ENCODE results near the gene JOSD2.
A peak's percentile ranks its signal among the peaks of the same experiment; 100 is the strongest.
"Not testable (repeated sequence)": the region's sequence is repeated elsewhere in the genome, so short reads cannot be mapped to it uniquely, and the experiment has no call there.

JOSD2 gene

GRCh38 chr19:50546527-50547221 lies 35.7 kb upstream of the JOSD2 start:
- no peak for DNase-seq

- DNase-seq = no peak
Measured at GRCh38 chr19:50542943-50543342, 32.0 kb upstream of the JOSD2 start.

DNA sequence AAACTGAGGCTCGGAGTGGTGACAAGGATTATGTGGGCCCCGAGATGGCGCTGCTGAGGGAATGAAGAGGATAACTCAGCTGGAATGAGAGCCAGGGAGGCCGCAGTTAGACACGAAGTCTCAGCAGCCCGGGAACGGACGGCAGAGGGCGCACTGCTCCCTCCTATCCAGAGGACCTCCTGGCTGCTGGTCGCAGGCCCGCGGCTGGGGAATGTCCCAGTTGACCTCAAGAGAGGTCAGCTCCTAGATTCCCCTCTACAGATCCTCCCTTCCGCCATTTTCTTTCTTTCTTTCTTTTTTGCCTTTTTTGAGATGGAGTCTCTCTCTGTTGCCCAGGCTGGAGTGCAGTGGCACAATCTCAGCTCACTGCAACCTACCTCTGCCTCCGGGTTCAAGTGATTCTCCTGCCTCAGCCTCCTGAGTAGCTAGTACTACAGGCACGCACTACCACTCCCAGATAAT lies 26.8 kb upstream of the JOSD2 start:
- peak; percentile 81 for DNase-seq

DNA sequence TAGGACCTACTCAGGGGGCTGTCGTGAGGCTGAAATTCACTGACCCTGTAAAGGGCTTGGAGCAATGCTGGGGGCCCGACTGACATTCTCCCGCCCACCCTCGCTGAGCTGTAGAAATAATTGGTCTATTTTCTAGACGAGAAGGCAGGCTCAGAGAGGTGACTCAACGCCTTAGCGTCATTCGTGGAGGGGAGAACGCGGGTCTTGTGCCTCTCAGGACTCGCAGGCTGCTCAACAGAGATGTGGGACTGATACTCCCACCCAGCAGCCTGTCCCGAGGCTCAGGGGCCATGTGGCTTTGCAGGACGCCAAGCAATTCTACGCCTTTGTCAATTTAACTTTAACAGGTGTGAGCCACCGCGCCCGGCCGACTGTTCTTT lies 26.3 kb upstream of the JOSD2 start:
- no peak for DNase-seq

DNA sequence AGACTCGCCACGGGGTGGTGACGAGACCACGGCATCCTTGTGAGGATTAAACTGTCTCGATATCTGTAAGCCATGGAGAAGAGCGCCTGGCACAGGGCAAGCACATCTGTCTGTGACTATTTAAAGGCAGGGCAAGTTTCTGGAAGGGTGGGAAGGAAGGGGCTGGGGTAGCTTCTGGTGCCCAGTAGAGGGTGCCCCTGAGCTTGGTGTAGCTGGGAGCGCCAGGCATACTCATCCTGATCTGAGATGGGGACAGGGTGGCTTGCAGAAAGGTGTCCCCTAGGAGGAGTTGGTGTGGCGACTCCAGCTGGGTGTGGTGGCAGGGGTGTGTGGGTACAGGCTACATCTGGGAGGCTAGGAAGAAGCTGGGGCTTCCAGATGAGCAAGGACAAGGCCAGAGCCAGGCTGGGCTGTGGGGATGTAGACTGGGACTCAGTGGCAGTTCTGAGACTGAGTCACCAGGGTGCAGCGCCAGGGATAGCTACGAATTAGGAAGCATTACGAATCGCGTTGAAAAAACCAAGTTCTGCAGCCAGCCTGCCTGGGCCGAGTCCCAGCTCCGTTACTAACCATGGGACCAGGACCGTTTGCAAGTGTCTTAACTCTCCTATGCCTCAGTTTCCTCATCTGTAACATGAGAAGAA lies 25.8 kb upstream of the JOSD2 start:
- no peak for DNase-seq

DNA sequence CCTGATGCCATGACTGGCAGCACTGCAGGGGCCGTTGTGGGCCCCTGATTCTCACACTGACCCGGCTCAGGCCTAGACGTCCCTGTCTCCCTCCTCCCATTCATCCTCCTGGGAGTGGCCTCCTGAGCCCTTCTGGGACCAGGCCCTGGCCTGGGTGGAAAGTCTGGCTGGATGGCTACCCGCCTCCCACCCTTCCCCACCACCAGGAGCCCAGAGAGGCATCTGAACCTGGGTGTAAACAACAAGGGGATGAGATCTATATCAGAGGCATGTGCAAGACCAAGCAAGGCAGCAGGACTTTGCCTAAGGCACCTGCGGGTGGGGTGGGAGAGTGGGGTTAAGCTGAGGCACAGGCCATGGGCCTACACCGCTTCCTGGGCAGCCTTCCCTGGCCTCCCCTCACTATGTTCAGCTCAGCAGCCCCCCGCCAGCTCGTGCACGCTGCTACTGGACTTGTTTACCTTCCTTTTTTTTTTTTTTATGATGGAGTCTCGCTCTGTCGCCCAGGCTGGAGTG lies 24.7 kb upstream of the JOSD2 start:
- no peak for DNase-seq

DNA sequence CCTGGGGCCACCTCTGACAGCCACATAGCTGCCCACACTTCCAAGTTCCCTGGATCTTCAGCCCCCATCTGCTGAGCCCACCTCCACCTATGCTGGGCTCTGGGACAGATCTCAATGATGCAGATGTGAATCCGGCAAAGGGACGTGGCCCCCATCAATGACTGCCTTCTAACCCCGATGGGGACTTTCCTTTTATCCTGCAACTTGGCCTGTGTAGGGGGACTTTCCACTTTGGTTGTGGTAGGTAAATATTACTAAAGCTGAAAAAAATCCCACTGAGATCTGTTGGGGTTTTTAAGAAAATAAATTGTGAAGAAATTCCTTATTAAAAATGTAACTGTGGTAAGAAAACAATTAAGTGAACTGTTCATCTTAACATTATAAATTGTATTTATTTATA lies 23.5 kb upstream of the JOSD2 start:
- no peak for DNase-seq

- no peak for DNase-seq
Measured at GRCh38 chr19:50532952-50533351, 22.0 kb upstream of the JOSD2 start.

DNA sequence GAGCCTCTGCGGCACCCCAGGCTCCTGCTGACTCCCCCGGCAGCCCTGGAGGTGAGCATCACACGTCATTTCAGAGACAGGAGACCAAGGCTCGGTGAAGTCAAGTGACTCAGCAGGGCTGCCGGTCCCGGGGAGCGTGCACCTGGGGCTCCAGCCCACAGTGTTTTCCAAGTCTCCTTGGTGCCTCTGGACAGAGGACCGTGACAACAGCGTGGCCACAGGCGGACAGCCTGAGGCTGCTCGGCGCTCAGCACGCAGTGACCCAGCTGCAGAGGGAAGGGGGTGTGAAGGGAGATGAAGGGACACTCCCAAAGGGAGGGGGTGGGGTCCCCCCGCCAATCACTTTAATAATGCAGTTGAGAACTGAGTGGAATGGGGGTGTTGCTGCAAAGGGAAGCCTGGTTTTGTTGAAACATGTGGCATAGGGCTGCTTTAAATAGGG lies 20.2 kb upstream of the JOSD2 start:
- no peak for DNase-seq

DNA sequence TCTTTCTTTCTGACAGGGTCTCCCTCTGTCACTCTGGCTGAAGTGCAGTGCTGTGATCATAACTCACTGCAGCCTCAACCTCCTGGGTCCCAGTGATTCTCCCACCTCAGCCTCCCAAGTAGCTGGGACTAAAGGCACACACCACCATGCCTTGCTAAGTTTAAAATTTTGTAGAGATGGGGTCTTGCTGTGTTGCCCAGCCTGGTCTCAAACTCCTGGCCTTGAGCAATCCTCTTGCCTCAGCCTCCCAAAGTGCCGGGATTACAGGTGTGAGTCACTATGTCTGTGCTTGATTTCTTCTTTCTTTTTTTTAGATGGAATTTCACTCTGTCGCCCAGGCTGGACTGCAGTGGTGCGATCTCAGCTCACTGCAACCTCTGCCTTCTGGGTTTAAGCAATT lies 17.1 kb upstream of the JOSD2 start:
- DNase-seq = not testable (repeated sequence)

DNA sequence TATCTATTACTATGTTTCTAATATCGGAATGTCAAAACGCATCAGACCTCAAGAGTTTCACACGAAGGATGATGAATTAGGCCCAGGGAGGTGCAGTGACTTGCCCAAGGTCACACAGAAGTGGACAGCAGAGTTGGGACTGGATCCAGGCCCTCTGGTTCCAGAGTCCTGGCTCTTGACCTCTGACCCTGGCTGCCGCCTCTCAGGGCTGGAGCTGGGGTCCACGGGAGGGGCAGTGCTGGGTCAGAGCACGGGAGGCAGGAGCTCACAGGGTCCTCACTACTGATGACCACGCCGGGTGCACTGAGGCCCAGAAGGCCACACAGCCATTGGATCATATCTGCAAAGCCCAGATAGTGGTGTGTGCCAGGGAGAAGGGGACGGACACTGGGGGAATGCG lies 11.9 kb upstream of the JOSD2 start:
- no peak for DNase-seq

DNA sequence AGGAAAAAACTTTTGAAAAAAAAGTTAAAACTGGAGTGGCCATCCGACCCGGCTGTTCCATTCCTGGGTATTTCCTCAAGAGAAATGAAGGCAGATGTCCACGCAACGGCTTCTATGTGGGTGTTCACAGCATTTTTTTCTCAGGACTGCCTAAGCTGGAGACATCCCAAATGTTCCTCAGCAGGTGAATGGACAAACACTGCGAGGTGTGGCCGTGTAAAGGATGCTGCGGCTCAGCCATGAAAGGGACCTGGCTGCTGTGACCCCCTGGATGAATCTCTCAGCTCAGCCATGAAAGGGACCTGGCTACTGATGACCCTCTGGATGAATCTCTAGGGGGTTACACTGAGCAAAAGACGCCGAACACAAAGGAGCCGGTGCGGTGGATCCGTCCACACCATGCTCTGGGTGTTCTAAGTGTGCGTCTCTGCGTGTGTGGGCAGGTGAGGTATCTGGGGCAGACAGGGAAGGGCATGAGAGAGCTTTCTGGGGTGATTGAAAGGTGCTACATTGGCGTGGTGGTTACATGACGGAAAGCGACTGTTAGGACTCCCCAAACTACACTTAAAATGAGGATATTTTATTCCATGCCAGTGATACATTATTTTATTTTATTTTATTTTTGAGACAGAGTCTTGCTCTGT lies 10.0 kb upstream of the JOSD2 start:
- no peak for DNase-seq

DNA sequence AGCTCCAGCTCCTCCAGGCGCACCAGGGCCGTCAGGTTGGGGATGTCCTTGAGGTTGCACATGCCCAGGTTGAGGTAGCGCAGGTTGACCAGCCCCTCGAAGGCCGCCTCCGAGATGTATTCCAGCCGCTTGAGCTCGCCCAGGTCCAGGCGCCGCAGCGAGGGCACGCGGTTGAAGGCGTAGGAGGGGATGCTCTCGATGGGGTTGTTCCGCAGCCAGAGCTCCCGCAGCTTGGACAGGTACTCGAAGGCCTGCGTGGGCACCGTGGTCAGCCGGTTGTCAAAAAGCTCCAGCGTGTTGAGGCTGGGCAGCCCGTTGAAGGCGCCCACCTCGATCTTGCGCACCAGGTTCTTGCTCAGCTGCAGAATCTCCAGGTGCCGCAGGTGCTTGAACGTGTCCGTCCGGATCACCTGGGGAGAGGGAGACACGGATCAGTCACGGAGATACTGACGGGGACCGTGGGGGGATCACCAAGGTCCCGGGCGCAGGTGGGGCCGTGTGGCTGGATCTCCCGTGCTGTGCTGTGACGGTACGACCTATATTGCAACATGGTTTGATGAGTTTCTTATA lies 8.1 kb upstream of the JOSD2 start:
- DNase-seq = no peak

DNA sequence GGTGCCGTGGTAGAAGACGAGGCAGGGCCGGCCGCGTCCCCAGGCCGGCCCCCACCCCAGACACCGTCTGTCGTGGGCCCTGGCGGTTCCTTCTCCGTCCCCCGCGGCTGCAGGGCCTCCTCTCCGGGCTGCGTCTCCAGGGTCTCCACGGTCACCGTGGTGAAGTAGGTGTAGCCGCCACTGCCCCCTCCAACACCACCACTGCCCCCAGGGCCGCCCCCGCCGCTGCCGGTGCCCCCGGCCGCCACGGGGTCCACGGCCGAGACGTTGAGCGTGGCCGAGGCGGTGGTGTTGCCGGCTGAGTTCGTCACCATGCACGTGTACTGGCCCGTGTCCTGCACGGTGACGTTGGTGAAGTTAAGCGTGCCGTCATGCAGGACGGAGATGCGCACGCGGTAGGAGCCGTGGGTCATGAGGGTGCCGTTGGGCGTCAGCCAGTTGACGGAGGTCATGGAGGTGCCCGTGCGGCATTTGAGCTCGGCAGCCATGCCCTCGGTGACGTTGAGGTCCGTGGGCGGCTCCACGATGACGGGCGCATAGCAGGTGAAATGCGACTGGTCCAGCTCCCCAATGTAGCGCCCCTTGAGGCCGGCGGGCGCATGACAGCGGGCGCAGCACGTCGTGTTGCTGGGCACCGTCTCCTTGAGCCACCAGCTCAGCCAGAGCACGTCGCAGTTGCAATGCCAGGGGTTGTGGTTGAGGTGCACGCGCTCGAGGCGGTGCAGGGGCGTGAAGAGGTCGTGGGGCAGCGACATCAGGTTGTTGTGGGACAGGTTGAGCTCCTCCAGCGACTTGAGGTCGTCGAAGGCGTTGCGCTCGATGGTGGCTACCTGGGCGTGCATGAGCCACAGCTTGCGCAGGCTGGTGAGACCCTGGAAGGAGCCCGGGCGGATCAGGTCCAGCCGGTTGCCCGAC lies 7.4 kb upstream of the JOSD2 start:
- no peak for DNase-seq

DNA sequence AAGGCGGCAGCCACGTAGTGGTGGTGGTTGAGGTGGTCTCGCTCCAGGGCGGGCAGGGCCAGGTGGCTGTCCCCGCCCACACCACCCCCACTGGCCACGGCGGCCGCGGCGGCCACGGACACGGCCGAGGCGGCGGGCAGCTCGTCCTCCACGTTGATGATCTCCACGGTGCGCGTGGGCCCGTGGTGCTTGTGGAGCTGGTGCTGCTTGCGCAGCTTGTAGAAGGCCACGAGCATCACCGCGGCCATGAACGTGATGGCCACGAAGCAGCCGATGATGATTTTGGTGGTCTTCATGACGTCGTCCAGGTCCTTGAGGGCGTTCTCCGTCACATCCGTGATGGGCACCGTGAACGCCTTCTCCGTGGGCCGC lies 6.7 kb upstream of the JOSD2 start:
- DNase-seq = no peak

GRCh38 chr19:50516964-50517703 lies 6.1 kb upstream of the JOSD2 start:
- DNase-seq = no peak

GRCh38 chr19:50516456-50516855 lies 5.5 kb upstream of the JOSD2 start:
- DNase-seq = no peak

- DNase-seq = no peak
Measured at GRCh38 chr19:50515168-50515561, 4.2 kb upstream of the JOSD2 start.

GRCh38 chr19:50514346-50515167 lies 3.6 kb upstream of the JOSD2 start:
- peak; percentile 41 for DNase-seq

DNA sequence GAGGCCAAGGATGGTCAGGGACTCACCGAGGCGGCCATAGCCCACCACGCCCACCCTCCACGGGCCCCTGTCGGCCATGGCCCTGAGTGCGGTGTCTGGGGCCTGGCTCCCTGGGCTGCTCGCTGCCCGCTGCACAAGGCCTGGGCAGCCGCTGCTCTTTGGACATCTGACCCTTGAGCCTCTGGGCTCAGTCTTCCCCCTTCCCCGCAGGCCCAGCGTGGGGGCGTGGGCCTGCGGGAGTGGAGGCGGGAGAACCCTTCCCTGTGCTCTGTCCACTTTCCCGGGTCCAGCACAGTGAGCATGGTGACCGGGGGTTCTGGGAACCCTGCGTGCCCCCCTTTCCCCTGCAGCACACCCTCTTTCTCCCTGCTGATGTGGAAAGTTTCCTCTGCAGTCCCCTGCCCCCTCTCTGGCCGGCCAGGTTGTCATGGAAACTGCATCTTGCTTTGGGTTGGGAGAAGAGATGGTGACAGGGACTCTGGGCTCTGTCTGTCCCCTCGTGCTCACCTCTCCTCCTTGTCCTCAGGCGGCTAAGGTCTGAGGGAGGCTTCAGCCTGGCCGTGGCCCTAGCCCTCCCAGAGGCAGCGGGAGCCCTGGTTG lies 2.9 kb upstream of the JOSD2 start, which contains the start of gene ASPDH:
Gene ASPDH (minus strand): TSS at position 168 of the 600 bp plus-strand sequence. CDS start 90 bp downstream, at position 78.
- peak; percentile 48 for DNase-seq
